SK-N-MC (cell line): ENCODE results near the gene RCOR1.
"Not testable (repeated sequence)": the region's sequence is repeated elsewhere in the genome, so short reads cannot be mapped to it uniquely, and the experiment has no call there.

Experiments used
- DNase-seq: peaks from one replicate; pipeline ENCODE4 v3.0.0-alpha.2; 2011; ENCODE audit warnings: low read depth, low spot score
- H3K27ac ChIP-seq: fragments of 200-600 bp; sonication (generic); 2 replicates; pipeline ENCODE4 v1.5.1; 2016; ENCODE audit warnings: mixed run types
- H3K36me3 ChIP-seq: fragments of 200-600 bp; sonication (generic); 2 replicates; pipeline ENCODE4 v1.6.1; 2017; ENCODE audit warnings: antibody characterized with exemption, low read length, mixed read lengths; ENCODE audit not compliant: insufficient read depth
- H3K4me3 ChIP-seq: fragments of 200-600 bp; sonication (generic); 2 replicates; pipeline ENCODE4 v1.5.1; 2016
- H3K9ac ChIP-seq: fragments of 200-600 bp; sonication (generic); 2 replicates; pipeline ENCODE4 v1.8.0; 2017; ENCODE audit warnings: mixed run types, mixed read lengths; ENCODE audit not compliant: insufficient read length
- H3K9me3 ChIP-seq: fragments of 200-600 bp; sonication (generic); 2 replicates; pipeline ENCODE4 v1.6.1; 2017; ENCODE audit warnings: low read depth, mild to moderate bottlenecking, antibody characterized with exemption, low read length, moderate library complexity, mixed read lengths
- EZH2 ChIP-seq: fragments of 200-600 bp; sonication (generic); IDR thresholded peaks from one replicate; pipeline ENCODE4 v1.6.1; 2017; ENCODE audit warnings: antibody characterized with exemption
- FOXP2 ChIP-seq: optimal IDR thresholded peaks from 2 replicates; pipeline ENCODE3; 2011; ENCODE audit warnings: mild to moderate bottlenecking, moderate library complexity; ENCODE audit not compliant: insufficient read depth; ENCODE audit errors: extremely low read length, control extremely low read depth
- POLR2AphosphoS5 ChIP-seq: IDR thresholded peaks from 2 replicates; pipeline ENCODE4 v1.6.1; 2012; ENCODE audit warnings: mild to moderate bottlenecking, low read depth, low read length, borderline replicate concordance

RCOR1 gene

GRCh38 chr14:102616318-102616717, 23.9 kb downstream of the RCOR1 start:
- peaks cover 54% of the 10 kb centered on the region for H3K36me3 ChIP-seq
- H3K4me3 ChIP-seq: no peak overlapping the region
- no peak for TF ChIP-seq POLR2AphosphoS5
- no peaks in the 10 kb centered on the region for H3K9me3 ChIP-seq
- no peak overlapping the region for H3K27ac ChIP-seq
- no peak overlapping the region for H3K9ac ChIP-seq
- DNase-seq: no peak

GRCh38 chr14:102616799-102617198, 24.4 kb downstream of the RCOR1 start:
- Histone ChIP-seq H3K9me3 (no peaks in the 10 kb centered on the region), H3K9ac (no peak overlapping the region), H3K36me3 (peaks cover 50% of the 10 kb centered on the region), H3K27ac (peak overlapping the region; percentile 50), H3K4me3 (no peak overlapping the region)
- no peak for TF ChIP-seq POLR2AphosphoS5
- TF ChIP-seq FOXP2: no peak
- no peak for TF ChIP-seq EZH2
- no peak for DNase-seq

- Histone ChIP-seq H3K36me3 (peaks cover 47% of the 10 kb centered on the region), H3K27ac (peak overlapping the region; percentile 47)
- H3K9ac ChIP-seq, H3K9me3 ChIP-seq, H3K4me3 ChIP-seq, DNase-seq: not testable (repeated sequence)
Measured at GRCh38 chr14:102619012-102619411, 26.6 kb downstream of the RCOR1 start.

GRCh38 chr14:102620413-102620812, 28.0 kb downstream of the RCOR1 start:
- Histone ChIP-seq H3K27ac (peak overlapping the region; percentile 47), H3K9ac (no peak overlapping the region), H3K4me3 (no peak overlapping the region), H3K36me3 (peaks cover 51% of the 10 kb centered on the region), H3K9me3 (no peaks in the 10 kb centered on the region)
- DNase-seq: no peak
- TF ChIP-seq EZH2: no peak
- no peak for TF ChIP-seq FOXP2
- TF ChIP-seq POLR2AphosphoS5: no peak

GRCh38 chr14:102622262-102622885, 29.9 kb downstream of the RCOR1 start:
- DNase-seq: no peak
- Histone ChIP-seq H3K36me3 (peaks cover 52% of the 10 kb centered on the region), H3K9me3 (no peaks in the 10 kb centered on the region), H3K9ac (no peak overlapping the region), H3K27ac (peak overlapping the region; percentile 21), H3K4me3 (no peak overlapping the region)
- TF ChIP-seq FOXP2: no peak
- TF ChIP-seq EZH2: no peak
- no peak for TF ChIP-seq POLR2AphosphoS5

- H3K9me3 ChIP-seq: no peaks in the 10 kb centered on the region
- peaks cover 58% of the 10 kb centered on the region for H3K36me3 ChIP-seq
- H3K4me3 ChIP-seq: no peak overlapping the region
- TF ChIP-seq POLR2AphosphoS5 (no peak), EZH2 (no peak), FOXP2 (no peak)
- no peak overlapping the region for H3K27ac ChIP-seq
- no peak for DNase-seq
- no peak overlapping the region for H3K9ac ChIP-seq
Measured at GRCh38 chr14:102624666-102625065, 32.2 kb downstream of the RCOR1 start.

GRCh38 chr14:102625564-102626296, 33.3 kb downstream of the RCOR1 start:
- no peaks in the 10 kb centered on the region for H3K9me3 ChIP-seq
- no peak for DNase-seq
- TF ChIP-seq POLR2AphosphoS5: no peak; the same call in 1 of the 2 replicates
- TF ChIP-seq EZH2: no peak
- TF ChIP-seq FOXP2: no peak
- H3K36me3 ChIP-seq: peaks cover 58% of the 10 kb centered on the region
- H3K27ac ChIP-seq: peak overlapping the region; percentile 55
- no peak overlapping the region for H3K9ac ChIP-seq
- no peak overlapping the region for H3K4me3 ChIP-seq

- TF ChIP-seq POLR2AphosphoS5 (no peak), EZH2 (no peak), FOXP2 (no peak)
- DNase-seq: no peak
- Histone ChIP-seq H3K27ac (peak overlapping the region; percentile 40), H3K36me3 (peaks cover 56% of the 10 kb centered on the region), H3K9ac (no peak overlapping the region), H3K4me3 (no peak overlapping the region), H3K9me3 (no peaks in the 10 kb centered on the region)
Measured at GRCh38 chr14:102626530-102626929, 34.1 kb downstream of the RCOR1 start.

- Histone ChIP-seq H3K27ac (peak overlapping the region; percentile 68), H3K36me3 (peaks cover 61% of the 10 kb centered on the region), H3K4me3 (no peak overlapping the region), H3K9ac (no peak overlapping the region), H3K9me3 (no peaks in the 10 kb centered on the region)
- no peak for DNase-seq
- TF ChIP-seq POLR2AphosphoS5 (no peak), EZH2 (no peak)
Measured at GRCh38 chr14:102629011-102629444, 36.6 kb downstream of the RCOR1 start.
